ENCODE data around the gene LCN6. TPM values are rescaled to one million over a fixed set of nuclear protein-coding genes. Genes with fewer than 3 reads are reported as not detected.

LCN6 gene
- total and polyA plus RNA-seq, 9 of the 15 experiments (the other 6 are each of a cell fraction or from before 2014, with no cell fraction given) = 0.10 to 0.45 (median 0.37) TPM; not detected in 5

- no TSS peak for BruUV-seq (replicated peaks)
- Histone ChIP-seq H2AFZ (ENCODE audit: low read depth, low read length) (peak overlapping the region; percentile 96; the same call in 1 of the 2 replicates), H3K27ac (ENCODE audit: extremely low read depth, low read depth, low read length) (no peak overlapping the region), H3K36me3 (ENCODE audit: control insufficient read depth, insufficient read depth, low read length) (no peaks in the 10 kb centered on the region), H4K20me1 (replicated peaks; ENCODE audit: control insufficient read depth, insufficient read depth, low read length) (no peaks in the 10 kb centered on the region), H3K4me2 (ENCODE audit: insufficient read depth, low read length) (no peak overlapping the region), H3K4me3 (no peak overlapping the region), H3K9me3 (replicated peaks; ENCODE audit: control insufficient read depth, insufficient read depth, low read depth, low read length) (no peaks in the 10 kb centered on the region), H3K9me1 (ENCODE audit: control insufficient read depth, insufficient read depth, low read length) (no peaks in the 10 kb centered on the region), H3K4me1 (replicated peaks in 1 of 2; ENCODE audit: control insufficient read depth in 2 of 2, insufficient read depth in 2 of 2, low read length in 2 of 2) (peaks cover 12 to 22% of the 10 kb centered on the region in 2 experiments; a peak in 4 of 5 replicates), H3K9ac (ENCODE audit: insufficient read depth in 1 of 2, low read depth in 2 of 2, low read length in 2 of 2) (peak overlapping the region; percentile 51 to 86; a peak in 3 of 4 replicates), H3K79me2 (ENCODE audit: control insufficient read depth, insufficient read depth, low read length) (no peaks in the 10 kb centered on the region), H3K27me3 (ENCODE audit: control insufficient read depth in 2 of 2, insufficient read depth in 2 of 2, low read length in 2 of 2) (no peaks in the 10 kb centered on the region)
- ATAC-seq (no peak; the same call in 2 of the 3 replicates), DNase-seq (ENCODE audit: extremely low read depth in 1 of 4, low spot score in 3 of 4) (no peak), FAIRE-seq (no peak)
- in situ Hi-C loops (cut with MboI) = no loop called here
- intact Hi-C loops (cut with micrococcal nuclease) = no loop called here
- CTCF ChIA-PET (ENCODE audit: low intra/inter-chr PET ratio) = no interaction called here
- 71% methylated on average over 9 of the region's 10 CpGs for WGBS (ENCODE audit: insufficient coverage, low coverage, missing lambda C conversion rate)
- POLR2A ChIA-PET = no interaction called here
- TF ChIP-seq ZEB2 (IDR thresholded peaks at IDR 0.05) (no peak), NFATC3 (IDR thresholded peaks at IDR 0.05) (no peak), TCF7 (IDR thresholded peaks at IDR 0.05; ENCODE audit: borderline replicate concordance) (no peak), RBM22 (IDR thresholded peaks at IDR 0.05; ENCODE audit: low read depth, low read length, poor library complexity, severe bottlenecking) (no peak), PPARD (CRISPR knock-in tag; IDR thresholded peaks at IDR 0.05) (no peak), SMAD2 (IDR thresholded peaks at IDR 0.05; ENCODE audit: low read depth, low read length) (no peak), KLF10 (CRISPR knock-in tag; IDR thresholded peaks at IDR 0.05) (no peak), ZNF140 (CRISPR knock-in tag; IDR thresholded peaks at IDR 0.05) (no peak), NCOA4 (IDR thresholded peaks at IDR 0.05; ENCODE audit: partially characterized antibody) (no peak), MTA2 (IDR thresholded peaks at IDR 0.05; ENCODE audit: low read depth) (no peak)
- TF ChIP-seq, protein P1, sequence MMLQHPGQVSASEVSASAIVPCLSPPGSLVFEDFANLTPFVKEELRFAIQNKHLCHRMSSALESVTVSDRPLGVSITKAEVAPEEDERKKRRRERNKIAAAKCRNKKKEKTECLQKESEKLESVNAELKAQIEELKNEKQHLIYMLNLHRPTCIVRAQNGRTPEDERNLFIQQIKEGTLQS (IDR thresholded peaks at IDR 0.05) = no peak
- TF ChIP-seq, protein P1 (CRISPR knock-in tag; conservative IDR thresholded peaks at IDR 0.05) = no peak
- TF ChIP-seq, protein P2, sequence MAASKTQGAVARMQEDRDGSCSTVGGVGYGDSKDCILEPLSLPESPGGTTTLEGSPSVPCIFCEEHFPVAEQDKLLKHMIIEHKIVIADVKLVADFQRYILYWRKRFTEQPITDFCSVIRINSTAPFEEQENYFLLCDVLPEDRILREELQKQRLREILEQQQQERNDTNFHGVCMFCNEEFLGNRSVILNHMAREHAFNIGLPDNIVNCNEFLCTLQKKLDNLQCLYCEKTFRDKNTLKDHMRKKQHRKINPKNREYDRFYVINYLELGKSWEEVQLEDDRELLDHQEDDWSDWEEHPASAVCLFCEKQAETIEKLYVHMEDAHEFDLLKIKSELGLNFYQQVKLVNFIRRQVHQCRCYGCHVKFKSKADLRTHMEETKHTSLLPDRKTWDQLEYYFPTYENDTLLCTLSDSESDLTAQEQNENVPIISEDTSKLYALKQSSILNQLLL (CRISPR knock-in tag; IDR thresholded peaks at IDR 0.05; ENCODE audit: borderline replicate concordance) = no peak
- TF ChIP-seq, protein P3, sequence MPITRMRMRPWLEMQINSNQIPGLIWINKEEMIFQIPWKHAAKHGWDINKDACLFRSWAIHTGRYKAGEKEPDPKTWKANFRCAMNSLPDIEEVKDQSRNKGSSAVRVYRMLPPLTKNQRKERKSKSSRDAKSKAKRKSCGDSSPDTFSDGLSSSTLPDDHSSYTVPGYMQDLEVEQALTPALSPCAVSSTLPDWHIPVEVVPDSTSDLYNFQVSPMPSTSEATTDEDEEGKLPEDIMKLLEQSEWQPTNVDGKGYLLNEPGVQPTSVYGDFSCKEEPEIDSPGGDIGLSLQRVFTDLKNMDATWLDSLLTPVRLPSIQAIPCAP (CRISPR knock-in tag; IDR thresholded peaks at IDR 0.05; ENCODE audit: borderline replicate concordance) = no peak
- TF ChIP-seq, protein P4, sequence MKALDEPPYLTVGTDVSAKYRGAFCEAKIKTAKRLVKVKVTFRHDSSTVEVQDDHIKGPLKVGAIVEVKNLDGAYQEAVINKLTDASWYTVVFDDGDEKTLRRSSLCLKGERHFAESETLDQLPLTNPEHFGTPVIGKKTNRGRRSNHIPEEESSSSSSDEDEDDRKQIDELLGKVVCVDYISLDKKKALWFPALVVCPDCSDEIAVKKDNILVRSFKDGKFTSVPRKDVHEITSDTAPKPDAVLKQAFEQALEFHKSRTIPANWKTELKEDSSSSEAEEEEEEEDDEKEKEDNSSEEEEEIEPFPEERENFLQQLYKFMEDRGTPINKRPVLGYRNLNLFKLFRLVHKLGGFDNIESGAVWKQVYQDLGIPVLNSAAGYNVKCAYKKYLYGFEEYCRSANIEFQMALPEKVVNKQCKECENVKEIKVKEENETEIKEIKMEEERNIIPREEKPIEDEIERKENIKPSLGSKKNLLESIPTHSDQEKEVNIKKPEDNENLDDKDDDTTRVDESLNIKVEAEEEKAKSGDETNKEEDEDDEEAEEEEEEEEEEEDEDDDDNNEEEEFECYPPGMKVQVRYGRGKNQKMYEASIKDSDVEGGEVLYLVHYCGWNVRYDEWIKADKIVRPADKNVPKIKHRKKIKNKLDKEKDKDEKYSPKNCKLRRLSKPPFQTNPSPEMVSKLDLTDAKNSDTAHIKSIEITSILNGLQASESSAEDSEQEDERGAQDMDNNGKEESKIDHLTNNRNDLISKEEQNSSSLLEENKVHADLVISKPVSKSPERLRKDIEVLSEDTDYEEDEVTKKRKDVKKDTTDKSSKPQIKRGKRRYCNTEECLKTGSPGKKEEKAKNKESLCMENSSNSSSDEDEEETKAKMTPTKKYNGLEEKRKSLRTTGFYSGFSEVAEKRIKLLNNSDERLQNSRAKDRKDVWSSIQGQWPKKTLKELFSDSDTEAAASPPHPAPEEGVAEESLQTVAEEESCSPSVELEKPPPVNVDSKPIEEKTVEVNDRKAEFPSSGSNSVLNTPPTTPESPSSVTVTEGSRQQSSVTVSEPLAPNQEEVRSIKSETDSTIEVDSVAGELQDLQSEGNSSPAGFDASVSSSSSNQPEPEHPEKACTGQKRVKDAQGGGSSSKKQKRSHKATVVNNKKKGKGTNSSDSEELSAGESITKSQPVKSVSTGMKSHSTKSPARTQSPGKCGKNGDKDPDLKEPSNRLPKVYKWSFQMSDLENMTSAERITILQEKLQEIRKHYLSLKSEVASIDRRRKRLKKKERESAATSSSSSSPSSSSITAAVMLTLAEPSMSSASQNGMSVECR (CRISPR knock-in tag; IDR thresholded peaks at IDR 0.05) = no peak
These were observed 46.7 kb downstream of the LCN6 start for GRCh38 chr9:136701668-136702053.

Data from K562 (cell line).